MM.1S (cell line): ENCODE data around the gene ETHE1.

Experiments
- EZH2 ChIP-seq: fragments of 300-600 bp; sonication (generic); optimal IDR thresholded peaks from 2 replicates; pipeline ENCODE3; 2017; ENCODE audit warnings: low read depth, mild to moderate bottlenecking, antibody characterized with exemption, low read length, mixed read lengths
- EZH2phosphoT487 ChIP-seq: fragments of 300-600 bp; sonication (generic); IDR thresholded peaks from 2 replicates; pipeline ENCODE4 v1.6.1; 2018; ENCODE audit warnings: antibody characterized with exemption, low read length
- TF ChIP-seq, protein P1 (sequence below): fragments of 300-600 bp; sonication (generic); IDR thresholded peaks from 2 replicates; pipeline ENCODE4 v1.5.1; 2016; ENCODE audit warnings: antibody characterized with exemption, low read length, mixed read lengths

DNA sequence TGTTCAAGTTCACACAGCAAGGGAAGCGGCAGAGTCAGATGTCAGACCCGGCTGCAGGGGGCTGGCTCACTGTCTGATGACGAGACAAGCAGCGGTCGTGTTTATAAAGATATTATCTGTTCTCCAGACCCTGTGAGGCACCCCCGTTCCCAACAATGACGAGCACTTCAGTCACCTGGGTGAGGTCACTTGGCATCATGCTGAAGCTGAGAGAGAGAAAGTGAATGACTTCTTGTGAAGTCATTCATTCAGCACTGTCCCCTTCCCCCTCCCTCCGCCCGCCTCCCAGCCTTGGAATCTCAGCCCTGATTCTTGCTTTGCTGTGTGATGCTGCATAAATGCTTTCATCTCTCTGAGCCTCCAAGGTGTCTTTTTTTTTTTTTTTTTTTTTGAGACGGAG, 56.7 kb downstream of the ETHE1 start:
- TF ChIP-seq, protein P1, sequence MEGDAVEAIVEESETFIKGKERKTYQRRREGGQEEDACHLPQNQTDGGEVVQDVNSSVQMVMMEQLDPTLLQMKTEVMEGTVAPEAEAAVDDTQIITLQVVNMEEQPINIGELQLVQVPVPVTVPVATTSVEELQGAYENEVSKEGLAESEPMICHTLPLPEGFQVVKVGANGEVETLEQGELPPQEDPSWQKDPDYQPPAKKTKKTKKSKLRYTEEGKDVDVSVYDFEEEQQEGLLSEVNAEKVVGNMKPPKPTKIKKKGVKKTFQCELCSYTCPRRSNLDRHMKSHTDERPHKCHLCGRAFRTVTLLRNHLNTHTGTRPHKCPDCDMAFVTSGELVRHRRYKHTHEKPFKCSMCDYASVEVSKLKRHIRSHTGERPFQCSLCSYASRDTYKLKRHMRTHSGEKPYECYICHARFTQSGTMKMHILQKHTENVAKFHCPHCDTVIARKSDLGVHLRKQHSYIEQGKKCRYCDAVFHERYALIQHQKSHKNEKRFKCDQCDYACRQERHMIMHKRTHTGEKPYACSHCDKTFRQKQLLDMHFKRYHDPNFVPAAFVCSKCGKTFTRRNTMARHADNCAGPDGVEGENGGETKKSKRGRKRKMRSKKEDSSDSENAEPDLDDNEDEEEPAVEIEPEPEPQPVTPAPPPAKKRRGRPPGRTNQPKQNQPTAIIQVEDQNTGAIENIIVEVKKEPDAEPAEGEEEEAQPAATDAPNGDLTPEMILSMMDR = no peak
- TF ChIP-seq EZH2 (no peak), EZH2phosphoT487 (no peak)
